Retina (tissue), 1 donor: Measurements from ENCODE around the gene LCLAT1.
"Not testable (repeated sequence)": the region's sequence is repeated elsewhere in the genome, so short reads cannot be mapped to it uniquely, and the experiment has no call there.

Experiments
- DNase-seq: peaks from one replicate; pipeline ENCODE4 v3.0.0-alpha.2; 2016

LCLAT1 gene

GRCh38 chr2:30492185-30492584 is 45.1 kb downstream of the LCLAT1 start:
- DNase-seq: no peak

DNA sequence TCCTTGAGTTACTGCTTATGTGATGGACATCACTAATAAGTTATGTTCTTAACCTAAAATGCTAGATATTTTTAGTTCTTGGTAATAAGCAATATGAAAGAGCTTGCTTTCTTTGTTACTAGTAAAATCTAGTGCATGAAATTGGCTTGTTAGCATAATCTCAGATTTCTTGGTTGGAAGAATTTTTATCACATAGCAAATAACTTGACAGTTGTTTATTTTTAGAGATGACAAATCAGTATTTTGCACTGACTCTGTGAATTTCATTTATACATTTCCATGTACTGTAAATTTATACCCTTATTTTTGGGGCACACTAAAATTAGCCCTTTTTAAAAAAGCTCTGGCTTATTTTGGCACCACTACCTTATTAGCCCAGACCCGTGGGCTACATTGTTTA is 45.6 kb downstream of the LCLAT1 start:
- no peak for DNase-seq

GRCh38 chr2:30493440-30493839 is 46.4 kb downstream of the LCLAT1 start:
- no peak for DNase-seq

- DNase-seq: not testable (repeated sequence)
Observed at GRCh38 chr2:30495896-30496295, 48.9 kb downstream of the LCLAT1 start.

DNA sequence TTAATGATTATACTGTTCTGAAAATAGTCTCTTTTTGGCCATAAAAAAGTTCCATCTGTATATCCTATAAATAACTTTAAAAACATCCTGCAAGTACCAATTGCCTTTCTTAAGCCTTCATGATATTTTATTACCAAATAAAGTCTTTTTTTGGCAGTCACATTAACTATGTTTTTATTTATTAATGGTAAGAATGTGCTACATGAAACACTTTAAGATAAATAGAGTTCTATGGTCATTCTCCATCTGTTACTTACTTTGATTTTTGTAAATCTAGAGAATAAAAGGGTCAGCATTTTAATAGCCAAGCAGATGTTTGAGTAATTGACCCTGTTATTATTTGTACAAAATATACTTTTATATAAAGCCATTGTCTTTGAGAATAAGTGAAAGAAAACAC is 52.6 kb downstream of the LCLAT1 start:
- DNase-seq: no peak

DNA sequence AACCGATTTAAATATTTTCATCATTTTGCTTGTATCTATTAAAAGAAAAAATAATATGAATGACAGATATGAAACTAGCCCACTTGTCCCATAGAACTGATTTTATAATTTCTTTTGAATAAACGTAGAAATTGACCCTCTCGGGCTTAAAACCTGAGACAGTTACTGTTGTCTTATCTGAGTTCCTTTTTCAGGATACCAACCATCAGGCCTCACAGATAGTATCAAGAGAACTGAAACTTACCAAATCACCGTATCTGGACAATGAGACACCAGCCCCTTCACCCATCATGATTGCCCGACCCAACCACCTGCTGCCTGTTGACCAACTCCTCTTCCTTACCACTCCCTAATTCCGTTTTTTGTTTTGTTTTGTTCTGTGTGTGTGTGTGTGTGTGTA is 53.7 kb downstream of the LCLAT1 start:
- no peak for DNase-seq

- DNase-seq: no peak
Observed at GRCh38 chr2:30502310-30502709, 55.3 kb downstream of the LCLAT1 start.

DNA sequence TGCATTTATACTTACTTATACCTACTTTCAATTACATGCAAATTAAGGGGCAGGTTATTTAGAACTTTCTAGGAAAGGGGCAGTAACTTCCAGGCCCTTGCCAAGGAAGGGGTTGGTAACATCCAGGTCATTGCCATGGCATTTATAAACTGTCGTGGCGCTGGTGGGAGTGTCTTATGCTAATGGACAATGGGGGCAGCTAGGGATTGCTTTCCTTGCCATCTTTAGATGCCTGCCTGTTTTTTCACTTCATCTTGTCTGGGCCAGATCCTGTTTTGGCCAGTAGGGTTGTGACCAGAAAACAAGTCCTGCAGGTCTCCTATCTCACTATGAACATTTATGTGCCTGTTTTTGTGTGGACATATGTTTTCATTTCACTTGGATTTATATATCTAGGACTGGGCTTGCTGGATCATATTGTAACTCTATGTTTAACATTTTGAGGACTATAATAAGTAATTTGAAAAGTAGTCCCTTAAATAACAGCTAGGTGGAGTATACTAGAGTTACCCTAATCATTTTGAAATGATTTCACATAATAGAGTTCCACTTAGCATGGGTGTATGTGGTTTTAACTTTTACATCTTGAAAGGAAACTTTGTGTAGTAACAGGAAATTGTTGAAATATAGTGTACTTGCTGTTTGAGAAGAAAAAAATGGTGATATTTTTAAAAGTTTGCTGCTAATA is 56.1 kb downstream of the LCLAT1 start:
- DNase-seq: no peak

GRCh38 chr2:30503695-30504052 is 56.6 kb downstream of the LCLAT1 start:
- no peak for DNase-seq

DNA sequence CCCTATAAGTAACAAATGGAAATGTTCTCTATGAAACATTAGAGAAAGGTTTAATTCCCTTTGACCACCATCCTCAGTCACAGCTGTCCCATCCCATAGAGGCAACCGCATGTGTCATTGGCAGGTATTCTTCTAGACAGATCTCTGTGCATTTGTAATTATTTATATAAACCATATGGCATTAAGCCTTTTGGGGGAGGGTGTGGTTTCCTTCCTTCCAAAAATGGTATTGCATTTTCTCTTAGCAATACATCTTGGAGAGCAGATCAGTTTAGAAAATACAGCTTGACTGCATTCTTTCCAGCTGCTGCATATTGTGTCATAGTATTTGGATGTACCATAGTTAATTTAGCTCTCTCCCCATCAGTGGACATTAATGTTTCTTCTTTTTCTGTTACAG is 57.7 kb downstream of the LCLAT1 start:
- DNase-seq: no peak

DNA sequence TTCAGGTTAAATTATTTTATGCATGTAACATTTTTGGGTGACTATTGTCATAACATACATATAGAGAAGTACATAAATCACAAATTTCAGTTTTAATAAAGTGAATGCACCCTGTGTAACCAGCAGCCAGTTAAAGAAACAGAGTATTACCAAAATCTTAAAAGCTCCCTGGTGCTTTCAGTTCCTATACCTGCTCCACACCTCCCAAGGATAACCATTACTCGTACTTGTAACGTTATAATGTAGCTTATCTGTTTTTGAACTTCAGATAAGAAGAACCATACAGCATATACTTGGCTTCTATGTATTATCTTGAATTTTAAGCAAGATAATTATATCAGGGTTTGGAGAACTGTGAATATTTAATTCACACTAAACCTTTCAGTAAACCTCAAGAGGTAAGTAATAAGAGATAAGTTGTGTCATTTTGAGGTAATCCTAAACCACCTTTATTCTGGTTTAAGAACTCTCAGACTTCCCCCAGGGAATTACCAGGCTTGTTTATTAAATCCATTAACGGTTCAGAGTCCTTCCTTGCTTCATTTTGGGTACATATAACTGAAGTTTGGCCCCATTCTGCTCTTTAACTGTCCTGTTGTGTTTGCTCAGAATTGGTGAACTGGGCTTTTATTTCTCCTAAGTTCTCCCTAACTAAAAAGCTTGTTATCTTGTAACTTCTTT is 58.6 kb downstream of the LCLAT1 start:
- DNase-seq: no peak

DNA sequence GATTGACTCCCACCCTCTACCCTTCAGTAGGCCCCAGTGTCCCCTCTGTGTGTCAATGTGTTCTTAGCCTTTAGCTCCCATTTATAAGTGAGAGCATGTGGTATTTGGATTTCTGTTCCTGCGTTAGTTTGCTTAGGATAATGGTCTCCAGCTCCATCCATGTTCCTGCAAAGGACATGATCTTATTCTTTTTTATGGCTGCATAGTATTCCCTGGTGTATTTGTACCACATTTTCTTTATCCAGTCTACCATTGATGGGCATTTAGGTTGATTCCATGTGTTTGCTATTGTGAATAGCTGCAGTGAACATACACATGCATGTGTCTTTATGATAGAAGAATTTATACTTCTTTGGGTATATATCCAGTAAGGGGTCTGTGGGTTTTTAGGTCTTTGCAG is 60.4 kb downstream of the LCLAT1 start:
- DNase-seq: not testable (repeated sequence)

DNA sequence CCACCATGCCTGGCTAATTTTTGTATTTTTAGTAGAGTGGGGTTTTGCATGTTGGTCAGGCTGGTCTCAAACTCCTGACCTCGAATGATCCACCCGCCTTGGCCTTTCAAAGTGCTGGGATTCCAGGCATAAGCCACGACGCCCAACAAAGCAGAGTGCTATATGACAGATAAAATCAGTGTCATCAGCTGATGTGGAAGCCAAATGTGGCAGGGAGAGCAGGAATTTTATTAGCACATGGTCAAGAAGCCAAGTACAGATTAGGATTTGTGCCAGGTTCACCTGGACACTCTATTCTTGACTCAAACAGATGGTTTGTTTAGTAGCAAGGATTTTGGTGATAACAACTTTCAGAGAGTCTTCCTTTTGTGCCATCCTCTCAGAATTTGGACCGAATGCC is 62.7 kb downstream of the LCLAT1 start:
- DNase-seq: no peak

GRCh38 chr2:30510409-30510808 is 63.4 kb downstream of the LCLAT1 start:
- DNase-seq: no peak

- DNase-seq: no peak
Observed at GRCh38 chr2:30511122-30512083, 64.4 kb downstream of the LCLAT1 start.

DNA sequence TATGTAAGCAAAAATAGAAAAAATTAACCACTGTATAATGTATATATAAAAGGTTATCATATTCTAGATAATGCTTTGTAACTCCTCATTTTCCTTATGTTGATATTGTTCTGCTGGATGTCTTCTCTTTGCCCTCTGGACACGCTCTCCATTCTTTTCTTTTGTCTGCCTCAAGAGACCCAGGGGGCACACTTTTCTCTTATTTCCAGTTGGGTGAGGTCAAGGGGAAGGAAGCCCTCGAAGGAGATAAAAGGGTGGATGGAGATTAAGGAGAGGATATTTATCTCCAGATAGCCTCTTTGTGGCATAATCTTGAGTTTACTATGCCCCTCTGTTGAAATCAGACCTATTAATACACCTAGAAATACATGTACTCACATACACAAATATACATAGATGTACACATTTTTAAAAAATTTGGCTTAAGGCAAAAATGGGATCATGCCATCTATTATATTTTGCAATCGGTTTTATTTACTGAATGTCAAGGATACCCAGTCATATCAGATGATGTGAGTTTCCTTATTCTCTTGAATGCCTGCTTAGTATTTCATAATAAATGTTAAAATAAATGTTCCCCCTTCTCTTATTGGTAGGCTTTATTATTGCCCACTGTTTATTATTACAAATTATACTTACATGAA is 65.3 kb downstream of the LCLAT1 start:
- no peak for DNase-seq

DNA sequence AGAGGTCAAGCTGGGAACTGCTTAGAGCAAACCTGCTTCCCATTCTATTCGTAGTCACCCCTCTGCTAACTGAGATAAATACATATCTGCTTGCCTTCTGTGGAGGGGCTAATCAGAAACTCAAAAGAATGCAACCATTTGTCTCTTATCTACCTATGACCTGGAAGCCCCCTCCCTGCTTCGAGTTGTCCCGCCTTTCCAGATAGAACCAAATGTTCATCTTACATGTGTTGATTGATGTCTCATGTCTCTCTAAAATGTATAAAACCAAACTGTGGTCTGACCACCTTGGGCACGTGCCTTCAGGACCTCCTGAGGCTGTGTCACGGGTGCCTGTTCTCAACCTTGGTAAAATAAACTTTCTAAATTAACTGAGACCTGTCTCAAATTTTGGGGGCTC is 66.6 kb downstream of the LCLAT1 start:
- not testable (repeated sequence) for DNase-seq

DNA sequence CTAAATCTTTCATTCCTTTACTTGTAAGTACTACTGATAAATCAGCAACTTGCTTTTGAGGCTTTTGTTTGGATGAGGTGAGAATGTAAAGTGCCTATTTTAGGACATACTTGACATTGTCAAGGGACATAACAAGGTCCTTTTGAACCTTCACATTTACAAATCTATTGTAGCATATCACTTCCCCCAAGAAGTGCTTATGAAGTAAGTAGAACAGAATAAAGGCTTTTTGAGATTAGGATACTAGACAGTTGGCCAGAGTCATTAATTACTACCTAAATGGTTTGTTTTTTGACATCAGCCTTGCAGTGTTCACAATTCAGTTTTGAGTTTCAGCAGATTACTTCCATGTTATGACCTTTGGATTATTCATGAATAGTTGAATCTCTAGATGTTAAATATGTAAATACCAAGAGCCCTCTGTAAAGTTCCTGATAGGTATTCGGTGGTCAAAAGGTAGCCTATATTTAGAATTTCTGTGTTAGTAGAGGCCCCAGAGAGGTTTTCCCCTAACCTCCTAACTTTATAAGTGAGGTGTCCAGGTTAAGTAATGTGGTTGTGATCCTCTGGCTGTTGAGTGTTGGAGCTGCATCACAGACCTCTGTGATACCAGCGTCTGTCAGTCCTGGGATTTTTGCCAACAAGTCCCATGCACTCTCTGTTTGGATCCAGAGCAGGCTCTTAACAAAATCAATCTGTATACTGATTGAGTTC is 67.2 kb downstream of the LCLAT1 start:
- DNase-seq: no peak

DNA sequence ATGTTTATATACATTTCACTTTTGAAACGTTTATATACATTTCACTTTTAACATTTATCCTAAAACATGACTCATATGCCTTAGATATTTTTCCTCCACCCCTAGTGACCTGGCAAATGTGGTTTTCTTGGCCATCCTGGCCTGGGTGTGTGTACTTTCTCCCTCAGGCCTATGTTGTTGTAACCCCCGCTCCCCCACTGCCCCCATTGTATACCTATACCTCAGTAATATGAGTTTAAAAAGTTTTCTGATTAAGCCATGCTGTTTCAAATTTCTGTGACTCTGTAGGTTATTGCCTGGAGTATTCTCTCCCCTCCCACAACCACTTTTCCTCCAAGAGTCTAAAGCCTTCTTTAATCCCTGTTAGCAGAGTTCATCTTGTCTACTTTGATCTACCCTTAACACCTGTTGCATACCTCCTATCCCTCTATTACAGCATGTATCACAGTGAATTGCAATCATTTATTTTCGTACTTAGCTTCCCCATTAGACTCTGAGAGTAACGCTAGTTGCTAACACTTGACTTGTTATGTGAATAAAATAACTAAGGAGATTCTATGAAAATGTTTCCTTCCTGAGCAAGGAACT is 67.9 kb downstream of the LCLAT1 start:
- no peak for DNase-seq

- no peak for DNase-seq
Observed at GRCh38 chr2:30516166-30516565, 69.1 kb downstream of the LCLAT1 start.

DNA sequence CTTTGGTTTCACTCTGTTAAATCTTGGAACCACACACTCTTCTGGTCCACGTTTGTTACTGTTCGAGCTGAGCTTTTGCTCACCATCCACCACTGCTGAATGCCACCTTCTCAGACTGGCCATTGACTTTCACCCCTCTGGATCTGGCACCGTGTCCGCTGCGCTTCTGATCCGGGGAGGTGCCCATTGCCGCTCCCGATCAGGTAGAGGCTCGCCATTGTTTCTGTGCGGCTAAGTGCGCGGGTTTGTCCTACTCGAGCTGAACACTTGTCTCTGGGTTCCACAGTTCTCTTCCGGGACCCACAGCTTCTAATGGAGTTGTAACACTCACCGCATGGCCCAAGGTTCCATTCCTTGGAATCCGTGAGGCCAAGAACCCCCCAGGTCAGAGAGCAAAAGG is 72.8 kb downstream of the LCLAT1 start:
- DNase-seq: no peak

DNA sequence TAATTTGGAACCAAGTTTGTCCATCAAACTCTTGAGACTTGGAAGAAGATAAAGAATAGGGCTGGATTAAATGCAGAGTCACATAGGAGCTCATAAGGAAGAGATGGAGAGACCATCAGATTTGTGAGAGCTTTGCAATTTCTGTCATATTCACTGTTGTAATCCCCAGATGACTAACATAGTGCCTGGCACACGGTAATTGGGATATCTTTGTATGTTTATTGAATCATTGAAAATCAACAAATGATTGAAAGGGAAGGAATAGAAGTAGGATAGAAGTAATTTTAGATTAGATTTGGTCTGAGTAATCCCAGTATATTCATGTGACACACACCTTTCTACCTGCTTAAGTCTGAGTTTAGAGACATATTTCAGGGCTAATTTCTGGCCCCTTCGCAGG is 75.4 kb downstream of the LCLAT1 start:
- no peak for DNase-seq
